ENCODE measurements around the gene RER1.

GRCh38 chr1:2380816-2381591 lies 10.6 kb upstream of the RER1 start:
- TF ChIP-seq CTCF (conservative IDR thresholded peaks at IDR 0.05): no peak
- no peak for TF ChIP-seq ZFX (IDR thresholded peaks at IDR 0.05)

Data from C4-2B (cell line).